WTC11 (cell line): ENCODE data around the gene CENPL.

Experiments used
- CBFB ChIP-seq: sonication (generic); formaldehyde crosslinking; IDR thresholded peaks from 2 replicates; pipeline ENCODE4 v1.8.1; 2022; ENCODE audit warnings: mild to moderate bottlenecking, low read depth, missing genetic modification reagents
- CTCF ChIP-seq: fragments of 200-600 bp; IDR thresholded peaks from 2 replicates; pipeline ENCODE4 v1.8.0; 2022; ENCODE audit warnings: antibody characterized with exemption
- HMGXB4 ChIP-seq: sonication (generic); formaldehyde crosslinking; IDR thresholded peaks from 2 replicates; pipeline ENCODE4 v1.8.1; 2023; ENCODE audit warnings: mild to moderate bottlenecking, moderate library complexity, missing genetic modification reagents
- SP1 ChIP-seq: sonication (generic); formaldehyde crosslinking; conservative IDR thresholded peaks from 2 replicates; pipeline ENCODE4 v1.8.1; 2022; ENCODE audit warnings: missing genetic modification reagents
- TCF7 ChIP-seq: sonication (generic); formaldehyde crosslinking; IDR thresholded peaks from 2 replicates; pipeline ENCODE4 v1.8.0; 2022; ENCODE audit warnings: mild to moderate bottlenecking, low read depth, missing genetic modification reagents, moderate library complexity
- TP53 ChIP-seq: sonication (generic); formaldehyde crosslinking; IDR thresholded peaks from 2 replicates; pipeline ENCODE4 v1.8.1; 2023; ENCODE audit warnings: mild to moderate bottlenecking, missing genetic modification reagents
- ZBTB21 ChIP-seq: sonication (generic); formaldehyde crosslinking; IDR thresholded peaks from 2 replicates; pipeline ENCODE4 v1.8.1; 2023; ENCODE audit warnings: mild to moderate bottlenecking, missing genetic modification reagents, borderline replicate concordance
- ZBTB43 ChIP-seq: sonication (generic); formaldehyde crosslinking; IDR thresholded peaks from 2 replicates; pipeline ENCODE4 v1.8.1; 2023; ENCODE audit warnings: mild to moderate bottlenecking, missing genetic modification reagents
- ZNF263 ChIP-seq: sonication (generic); formaldehyde crosslinking; IDR thresholded peaks from 2 replicates; pipeline ENCODE4 v1.8.1; 2022; ENCODE audit warnings: low read depth, mild to moderate bottlenecking, moderate library complexity, missing genetic modification reagents
- ZNF423 ChIP-seq: fragments of 250-450 bp; sonication (Bioruptor Pico); IDR thresholded peaks from 2 replicates; pipeline ENCODE4 v2.1.2; 2022; ENCODE audit warnings: mild to moderate bottlenecking, moderate library complexity
- TF ChIP-seq, protein P1 (sequence below): sonication (generic); formaldehyde crosslinking; IDR thresholded peaks from 2 replicates; pipeline ENCODE4 v1.8.0; 2022; ENCODE audit warnings: mild to moderate bottlenecking, missing genetic modification reagents

GRCh38 chr1:173865468-173866164 lies 40.9 kb upstream of the CENPL start:
- TF ChIP-seq CTCF (no peak), SP1 (peak; percentile 19; the same call in 1 of the 2 replicates), TP53 (CRISPR knock-in tag) (no peak), ZBTB21 (no peak), ZNF263 (CRISPR knock-in tag) (no peak), ZBTB43 (CRISPR knock-in tag) (no peak), CBFB (no peak), ZNF423 (CRISPR knock-in tag) (no peak), HMGXB4 (no peak), TCF7 (CRISPR knock-in tag) (no peak)
- TF ChIP-seq, protein P1, sequence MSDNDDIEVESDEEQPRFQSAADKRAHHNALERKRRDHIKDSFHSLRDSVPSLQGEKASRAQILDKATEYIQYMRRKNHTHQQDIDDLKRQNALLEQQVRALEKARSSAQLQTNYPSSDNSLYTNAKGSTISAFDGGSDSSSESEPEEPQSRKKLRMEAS (CRISPR knock-in tag), result no peak
